Right lobe of liver (tissue), 4 donors: Measurements from ENCODE around the gene FLOT2.

ENCODE experiments used
- CTCF ChIP-seq, 4 donors: fragments of 200-600 bp in 3 of 4; fragments of 450-650 bp in 1 of 4; IDR thresholded peaks; one replicate each; pipeline versions ENCODE4 v1.5.1 to v1.8.0; 2016 to 2022; ENCODE audit warnings: antibody characterized with exemption in 4 of 4, mild to moderate bottlenecking in 2 of 4
- POLR2A ChIP-seq: fragments of 450-650 bp; IDR thresholded peaks from one replicate; pipeline ENCODE4 v1.6.1; 2017; ENCODE audit warnings: antibody characterized with exemption, mild to moderate bottlenecking
- donor health status: DM: no; HTN: no; CAD: no.
- donor health status: DM: no; HTN: no; CAD: no.
- donor health status: DM: no; HTN: yes; CAD: no.

DNA sequence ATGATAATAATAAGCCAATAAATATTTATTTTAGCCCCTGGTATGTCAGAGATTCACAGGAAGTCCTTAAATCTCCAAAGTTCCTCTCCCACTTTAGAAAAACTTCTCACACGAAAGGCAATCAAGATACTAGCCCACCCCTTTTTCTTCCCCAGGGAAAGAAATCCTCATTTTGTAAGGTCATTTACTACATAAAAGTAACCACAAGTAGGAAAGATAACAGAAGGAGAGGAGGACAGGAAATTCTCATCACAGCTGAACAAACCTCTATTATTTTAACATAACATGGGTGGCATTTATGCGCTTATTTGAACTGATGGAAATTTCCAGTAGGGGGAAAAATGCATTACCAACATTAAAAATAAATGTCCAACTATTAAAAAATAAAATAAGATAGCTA is 58.3 kb downstream of the FLOT2 start:
- TF ChIP-seq CTCF (IDR thresholded peaks at IDR 0.05): no peak
- TF ChIP-seq POLR2A: no peak
